Gastroesophageal sphincter (tissue), 4 donors: Measurements from ENCODE around the gene SNRNP40. TPM values are rescaled to one million over a fixed set of nuclear protein-coding genes. Genes with fewer than 3 reads are reported as not detected.

Experiments
- ATAC-seq: fragments of 150-250 bp; one replicate; pipeline ENCODE4 v1.9.1; 2016; ENCODE audit warnings: mild to moderate bottlenecking, moderate library complexity
- H3K27ac ChIP-seq, 4 donors: fragments of 200-600 bp; sonication (generic) in 3 of 4; 1 replicate in 3 of 4; 2 replicates in 1 of 4; pipeline ENCODE4 v1.5.1; 2016 to 2019
- H3K27me3 ChIP-seq: fragments of 200-600 bp; sonication (generic); one replicate; pipeline ENCODE4 v1.5.1; 2019
- H3K36me3 ChIP-seq, 2 donors: fragments of 200-600 bp; sonication (generic); one replicate each; pipeline ENCODE4 v1.5.1; 2019; ENCODE audit warnings: control low read depth in 1 of 2
- H3K4me1 ChIP-seq, 3 donors: fragments of 200-600 bp; sonication (generic); 1 replicate in 2 of 3; 2 replicates in 1 of 3; pipeline ENCODE4 v1.5.1; 2016 to 2019; ENCODE audit warnings: control low read depth in 2 of 3
- H3K4me3 ChIP-seq, 2 donors: fragments of 200-600 bp; sonication (generic); one replicate each; pipeline ENCODE4 v1.5.1; 2019; ENCODE audit warnings: mild to moderate bottlenecking in 1 of 2, moderate library complexity in 1 of 2
- H3K9me3 ChIP-seq, 3 donors: fragments of 200-600 bp; sonication (generic); one replicate each; pipeline ENCODE4 v1.5.1; 2017 to 2019; ENCODE audit warnings: control low read depth in 2 of 3
- EP300 ChIP-seq: sonication (generic); formaldehyde crosslinking; IDR thresholded peaks from one replicate; pipeline ENCODE4 v1.6.1; 2017; ENCODE audit warnings: antibody characterized with exemption, mild to moderate bottlenecking
- POLR2A ChIP-seq, 2 donors: fragments of 450-650 bp; IDR thresholded peaks; one replicate each; pipeline ENCODE4 v1.6.1; 2017; ENCODE audit warnings: antibody characterized with exemption in 2 of 2, mild to moderate bottlenecking in 2 of 2, moderate library complexity in 1 of 2
- POLR2AphosphoS5 ChIP-seq: sonication (generic); formaldehyde crosslinking; IDR thresholded peaks from one replicate; pipeline ENCODE4 v1.6.1; 2017; ENCODE audit warnings: antibody characterized with exemption
- WGBS, 2 donors: methylation state at CpG; one replicate each; pipeline ENCODE4 v1.1.5; 2018; ENCODE audit warnings: low coverage in 1 of 2; 5-methylcytosine and 5-hydroxymethylcytosine counted together
- total RNA-seq, 4 donors: library from RNA; depleted of rRNA; stranded (reverse); fragments of >200 nt; gene quantifications; one replicate each; pipeline ENCODE4 v1.1.0, GENCODE V29; 2016
- TF ChIP-seq, protein P1 (sequence below), 4 experiments: fragments of 200-600 bp in 2 of 4; fragments of 450-650 bp in 2 of 4; sonication (generic) in 1 of 4; IDR thresholded peaks; one replicate each; pipeline ENCODE4 v1.5.1; 2017 to 2019; ENCODE audit warnings: antibody characterized with exemption in 4 of 4, mild to moderate bottlenecking in 2 of 4, moderate library complexity in 2 of 4

SNRNP40 gene
- total RNA-seq, 4 donors from 2014 or later: 32.5 to 47.5 (median 39.9) TPM

DNA sequence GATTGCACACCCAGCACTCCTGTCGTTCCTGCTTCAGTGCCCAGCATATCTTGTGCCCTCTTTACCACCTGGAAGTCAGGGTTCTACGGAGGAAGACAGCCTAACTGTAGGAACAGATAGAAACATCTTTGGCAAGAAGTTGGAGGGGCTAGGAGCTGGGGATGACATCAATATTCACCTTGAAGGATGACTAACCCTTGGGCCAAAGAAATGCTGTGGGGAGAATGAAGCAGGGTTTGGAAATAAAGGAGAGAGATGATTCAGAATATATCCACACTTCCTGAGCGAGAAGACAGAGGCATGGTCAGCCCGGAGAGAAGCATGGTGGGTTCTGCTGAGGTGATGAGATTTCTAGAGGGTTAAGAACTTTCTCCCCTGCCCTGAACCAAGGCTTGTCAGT is 52.3 kb downstream of the SNRNP40 start:
- no peak for TF ChIP-seq EP300
- no peak for TF ChIP-seq POLR2A (IDR thresholded peaks at IDR 0.05)
- TF ChIP-seq, protein P1, sequence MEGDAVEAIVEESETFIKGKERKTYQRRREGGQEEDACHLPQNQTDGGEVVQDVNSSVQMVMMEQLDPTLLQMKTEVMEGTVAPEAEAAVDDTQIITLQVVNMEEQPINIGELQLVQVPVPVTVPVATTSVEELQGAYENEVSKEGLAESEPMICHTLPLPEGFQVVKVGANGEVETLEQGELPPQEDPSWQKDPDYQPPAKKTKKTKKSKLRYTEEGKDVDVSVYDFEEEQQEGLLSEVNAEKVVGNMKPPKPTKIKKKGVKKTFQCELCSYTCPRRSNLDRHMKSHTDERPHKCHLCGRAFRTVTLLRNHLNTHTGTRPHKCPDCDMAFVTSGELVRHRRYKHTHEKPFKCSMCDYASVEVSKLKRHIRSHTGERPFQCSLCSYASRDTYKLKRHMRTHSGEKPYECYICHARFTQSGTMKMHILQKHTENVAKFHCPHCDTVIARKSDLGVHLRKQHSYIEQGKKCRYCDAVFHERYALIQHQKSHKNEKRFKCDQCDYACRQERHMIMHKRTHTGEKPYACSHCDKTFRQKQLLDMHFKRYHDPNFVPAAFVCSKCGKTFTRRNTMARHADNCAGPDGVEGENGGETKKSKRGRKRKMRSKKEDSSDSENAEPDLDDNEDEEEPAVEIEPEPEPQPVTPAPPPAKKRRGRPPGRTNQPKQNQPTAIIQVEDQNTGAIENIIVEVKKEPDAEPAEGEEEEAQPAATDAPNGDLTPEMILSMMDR (IDR thresholded peaks at IDR 0.05): no peak
- TF ChIP-seq POLR2AphosphoS5: no peak
- Histone ChIP-seq H3K27ac (no peak overlapping the region), H3K36me3 (no peaks in the 10 kb centered on the region), H3K4me3 (no peak overlapping the region), H3K4me1 (peaks cover 0 to 8% (median 0%) of the 10 kb centered on the region in 3 donors), H3K9me3 (no peaks in the 10 kb centered on the region), H3K27me3 (peaks cover 25% of the 10 kb centered on the region)
- no peak for ATAC-seq
- WGBS, 2 donors: 68 to 71% methylated on average over 3 to 4 of the region's 4 CpGs

DNA sequence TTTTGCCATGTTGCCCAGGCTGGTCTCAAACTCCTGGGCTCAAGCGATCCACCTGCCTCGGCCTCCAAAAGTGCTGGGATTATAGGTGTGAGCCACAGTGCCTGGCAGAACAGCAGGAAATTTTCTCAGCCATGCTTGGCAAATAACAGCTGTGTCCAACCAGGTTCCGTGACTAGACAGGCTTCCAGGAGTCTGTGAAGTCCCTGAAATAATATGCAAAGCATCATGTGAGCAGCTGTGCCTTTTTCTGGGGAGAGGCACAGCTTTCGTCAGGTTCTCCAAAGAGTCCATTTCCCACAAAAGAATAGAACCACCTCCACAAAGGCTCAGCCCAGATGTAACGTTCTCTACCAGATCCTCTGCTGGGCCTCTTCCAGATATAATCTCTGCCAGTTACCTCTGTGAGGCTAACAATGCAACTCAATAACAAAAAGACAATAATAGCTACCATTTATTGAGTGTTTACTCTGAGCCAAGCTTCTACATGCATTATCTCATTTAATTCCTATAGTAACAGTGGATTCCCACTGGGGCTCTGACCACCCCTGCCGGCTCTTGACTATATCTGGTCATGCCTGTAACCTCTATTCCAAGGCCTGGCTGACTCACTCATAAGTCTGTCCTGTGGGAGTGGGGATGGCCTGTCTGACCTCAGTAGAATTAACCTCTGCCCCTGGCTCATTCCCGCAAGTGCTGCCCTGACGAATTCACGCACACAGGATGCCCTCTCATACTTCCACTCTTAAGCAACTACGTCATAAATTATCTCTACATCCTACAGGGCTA is 52.9 kb downstream of the SNRNP40 start:
- Histone ChIP-seq H3K27me3 (peaks cover 31% of the 10 kb centered on the region), H3K4me3 (no peak overlapping the region), H3K27ac (no peak overlapping the region), H3K9me3 (no peaks in the 10 kb centered on the region), H3K4me1 (peaks cover 0 to 15% (median 4%) of the 10 kb centered on the region in 3 donors), H3K36me3 (no peaks in the 10 kb centered on the region)
- ATAC-seq: no peak
- WGBS, 2 donors: 60 to 62% methylated on average over 3 to 6 of the region's 10 CpGs
- TF ChIP-seq EP300 (no peak), POLR2A (IDR thresholded peaks at IDR 0.05) (no peak), POLR2AphosphoS5 (no peak)
- TF ChIP-seq, protein P1 (IDR thresholded peaks at IDR 0.05): no peak

DNA sequence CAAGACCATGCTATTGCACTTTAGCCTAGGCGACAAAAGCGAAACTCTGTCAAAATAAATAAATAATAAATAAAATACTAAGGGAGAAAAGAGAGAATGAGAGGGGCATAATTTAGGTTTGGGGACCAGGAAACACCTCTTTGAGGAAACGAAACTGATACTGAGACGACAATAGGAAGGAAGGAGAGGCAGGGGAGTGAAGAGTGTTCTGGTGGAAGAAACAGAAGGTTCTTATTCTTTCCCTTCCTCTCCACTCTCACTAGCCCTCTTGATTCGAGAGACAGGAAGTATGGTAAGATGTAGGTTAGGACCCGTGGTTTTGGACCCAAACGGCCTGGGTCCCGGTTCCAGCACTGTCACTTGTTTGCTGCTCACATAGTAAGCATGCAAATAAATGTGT is 55.3 kb downstream of the SNRNP40 start:
- peaks cover 0 to 16% (median 4%) of the 10 kb centered on the region in 3 donors for H3K4me1 ChIP-seq
- no peaks in the 10 kb centered on the region for H3K36me3 ChIP-seq
- 52 to 64% methylated on average over 7 to 8 of the region's 8 CpGs for WGBS, 2 donors
- no peak for ATAC-seq
- H3K27me3 ChIP-seq: peaks cover 55% of the 10 kb centered on the region
- H3K9me3 ChIP-seq: no peaks in the 10 kb centered on the region
- no peak overlapping the region for H3K4me3 ChIP-seq
- no peak overlapping the region for H3K27ac ChIP-seq
- TF ChIP-seq EP300: no peak
- TF ChIP-seq, protein P1 (IDR thresholded peaks at IDR 0.05): no peak
- TF ChIP-seq POLR2A (IDR thresholded peaks at IDR 0.05): no peak
- TF ChIP-seq POLR2AphosphoS5: no peak

DNA sequence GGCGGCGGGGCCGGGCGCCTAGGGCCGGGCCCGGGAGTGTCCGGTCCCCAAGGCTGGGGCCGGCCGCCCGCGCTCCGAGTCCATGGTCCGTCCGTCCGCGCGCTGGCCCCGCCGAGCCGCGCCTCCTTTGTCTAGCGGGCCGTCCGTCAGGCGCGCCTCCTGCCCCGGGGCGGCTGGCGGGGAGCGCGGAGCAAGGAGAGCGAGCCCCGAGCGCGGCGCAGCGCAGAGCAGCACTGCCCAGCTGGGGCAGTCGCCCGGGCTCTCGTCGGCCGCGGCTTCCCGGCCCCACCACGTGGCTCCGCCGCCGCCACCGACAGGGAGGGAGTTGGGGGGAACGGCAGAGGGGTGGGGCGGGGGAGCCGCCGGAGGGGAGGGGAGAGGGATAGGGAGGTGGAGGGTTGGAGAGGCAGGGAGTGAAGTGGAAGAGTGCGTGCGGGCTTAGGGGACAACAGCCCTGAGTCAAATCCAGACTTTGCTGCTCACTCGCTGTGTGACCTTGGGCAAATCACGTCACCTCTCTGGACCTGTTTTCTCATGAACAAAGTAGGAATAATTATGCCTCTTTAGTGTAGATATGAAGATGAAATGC is 56.8 kb downstream of the SNRNP40 start, which contains the start of gene NKAIN1:
Gene NKAIN1, minus strand, starts transcription at position 235 of the 589 bp plus-strand sequence. CDS start 340 bp downstream, outside the sequence.
- Histone ChIP-seq H3K4me1 (peaks cover 0 to 16% (median 4%) of the 10 kb centered on the region in 3 donors), H3K36me3 (no peaks in the 10 kb centered on the region), H3K27ac (no peak within 1 kb of the TSS), H3K9me3 (no peaks in the 10 kb centered on the region), H3K4me3 (peak within 1 kb of the TSS in 1 of 2 donors; percentile 44), H3K27me3 (peaks cover 70% of the 10 kb centered on the region)
- WGBS, 2 donors: 0 to 8% methylated on average over 2 to 4 of the region's 57 CpGs
- no peak for TF ChIP-seq EP300
- TF ChIP-seq, protein P1 (IDR thresholded peaks at IDR 0.05): no peak
- no peak for TF ChIP-seq POLR2AphosphoS5
- no peak for TF ChIP-seq POLR2A (IDR thresholded peaks at IDR 0.05)
- ATAC-seq: peak; percentile 25
